DND-41 (cell line): ENCODE measurements around the gene SH3TC1.

Experiments
- ATAC-seq: fragments of 200-7000 bp; cut with Tn5 transposase; 3 replicates; pipeline ENCODE4 v1.9.1; 2021; ENCODE audit warnings: low read depth; ENCODE audit not compliant: insufficient read depth
- DNase-seq: peaks from one replicate; pipeline ENCODE4 v3.0.0-alpha.2; 2020
- H2AFZ ChIP-seq: 2 replicates; pipeline ENCODE4 v1.6.0; 2012; ENCODE audit warnings: low read depth, low read length
- H3K27ac ChIP-seq: 2 replicates; pipeline ENCODE4 v1.5.1; 2012; ENCODE audit warnings: low read length, inconsistent platforms
- H3K27me3 ChIP-seq: fragments of 200-600 bp; sonication (generic); 2 replicates; pipeline ENCODE4 v1.6.0; 2012; ENCODE audit warnings: low read length, mild to moderate bottlenecking, inconsistent platforms; ENCODE audit not compliant: insufficient read depth, poor library complexity
- H3K36me3 ChIP-seq: 2 replicates; pipeline ENCODE4 v1.5.1; 2012; ENCODE audit warnings: low read length, inconsistent platforms; ENCODE audit not compliant: insufficient read depth
- H3K4me1 ChIP-seq: 2 replicates; pipeline ENCODE4 v1.5.1; 2012; ENCODE audit warnings: mild to moderate bottlenecking, low read length; ENCODE audit not compliant: insufficient read depth
- H3K4me2 ChIP-seq: 2 replicates; pipeline ENCODE4 v1.6.0; 2012; ENCODE audit warnings: mild to moderate bottlenecking, moderate library complexity, low read length, inconsistent platforms; ENCODE audit not compliant: insufficient read depth
- H3K4me3 ChIP-seq, 2 experiments: fragments of 200-600 bp in 1 of 2; shearing (Covaris generic) in 1 of 2; 2 replicates each; pipeline ENCODE4 v1.5.1; 2012 to 2016; ENCODE audit warnings: inconsistent platforms in 2 of 2, low read length in 2 of 2, mild to moderate bottlenecking in 2 of 2, low read depth in 1 of 2, moderate library complexity in 1 of 2
- H3K79me2 ChIP-seq: 2 replicates; pipeline ENCODE4 v1.6.0; 2012; ENCODE audit warnings: low read length, inconsistent platforms; ENCODE audit not compliant: insufficient read depth
- H3K9ac ChIP-seq: 2 replicates; pipeline ENCODE4 v1.6.0; 2012; ENCODE audit warnings: low read depth, mild to moderate bottlenecking, inconsistent platforms, low read length, moderate library complexity
- H3K9me3 ChIP-seq: 2 replicates; pipeline ENCODE4 v1.5.1; 2012; ENCODE audit warnings: low read length, moderate library complexity, mild to moderate bottlenecking, inconsistent platforms; ENCODE audit not compliant: insufficient read depth, severe bottlenecking
- H4K20me1 ChIP-seq: 2 replicates; pipeline ENCODE4 v1.6.0; 2012; ENCODE audit warnings: low read length; ENCODE audit not compliant: insufficient read depth
- EZH2 ChIP-seq: IDR thresholded peaks from 3 replicates; pipeline ENCODE4 v1.6.1; 2012; ENCODE audit warnings: borderline replicate concordance, low read depth, mild to moderate bottlenecking, moderate library complexity, low read length, inconsistent platforms; ENCODE audit not compliant: severe bottlenecking
- TF ChIP-seq, protein P1 (sequence below): IDR thresholded peaks from 2 replicates; pipeline ENCODE4 v1.5.1; 2012; ENCODE audit warnings: borderline replicate concordance, low read length, moderate library complexity, mild to moderate bottlenecking; ENCODE audit not compliant: poor library complexity, severe bottlenecking; ENCODE audit errors: extremely low read depth

SH3TC1 gene

DNA sequence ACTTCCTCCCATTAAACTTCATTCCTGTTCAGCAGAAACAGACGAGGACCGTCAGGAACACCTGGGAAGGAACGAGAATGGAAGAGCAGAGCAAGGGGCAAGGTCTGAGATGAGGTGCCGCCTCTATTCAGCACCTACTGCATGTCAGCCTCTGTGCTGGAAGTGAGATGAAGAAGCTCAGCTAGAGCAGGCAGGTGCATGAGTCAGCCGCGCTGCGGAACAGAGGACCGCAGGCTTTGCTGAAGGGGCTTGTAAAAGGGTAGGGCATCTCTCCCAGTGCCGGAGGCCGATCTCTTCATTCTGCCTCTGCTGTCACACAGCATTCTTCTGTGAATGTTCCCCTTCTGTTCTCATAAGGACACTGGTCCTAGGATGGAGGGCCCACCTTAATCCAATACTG is 34.4 kb upstream of the SH3TC1 start:
- H3K9ac ChIP-seq = no peak overlapping the region
- no peak for DNase-seq
- H3K79me2 ChIP-seq = no peaks in the 10 kb centered on the region
- H3K4me3 ChIP-seq = no peak overlapping the region
- H2AFZ ChIP-seq = no peak overlapping the region
- TF ChIP-seq, protein P1, sequence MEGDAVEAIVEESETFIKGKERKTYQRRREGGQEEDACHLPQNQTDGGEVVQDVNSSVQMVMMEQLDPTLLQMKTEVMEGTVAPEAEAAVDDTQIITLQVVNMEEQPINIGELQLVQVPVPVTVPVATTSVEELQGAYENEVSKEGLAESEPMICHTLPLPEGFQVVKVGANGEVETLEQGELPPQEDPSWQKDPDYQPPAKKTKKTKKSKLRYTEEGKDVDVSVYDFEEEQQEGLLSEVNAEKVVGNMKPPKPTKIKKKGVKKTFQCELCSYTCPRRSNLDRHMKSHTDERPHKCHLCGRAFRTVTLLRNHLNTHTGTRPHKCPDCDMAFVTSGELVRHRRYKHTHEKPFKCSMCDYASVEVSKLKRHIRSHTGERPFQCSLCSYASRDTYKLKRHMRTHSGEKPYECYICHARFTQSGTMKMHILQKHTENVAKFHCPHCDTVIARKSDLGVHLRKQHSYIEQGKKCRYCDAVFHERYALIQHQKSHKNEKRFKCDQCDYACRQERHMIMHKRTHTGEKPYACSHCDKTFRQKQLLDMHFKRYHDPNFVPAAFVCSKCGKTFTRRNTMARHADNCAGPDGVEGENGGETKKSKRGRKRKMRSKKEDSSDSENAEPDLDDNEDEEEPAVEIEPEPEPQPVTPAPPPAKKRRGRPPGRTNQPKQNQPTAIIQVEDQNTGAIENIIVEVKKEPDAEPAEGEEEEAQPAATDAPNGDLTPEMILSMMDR = no peak
- no peak for TF ChIP-seq EZH2
- peaks cover 7% of the 10 kb centered on the region for H3K9me3 ChIP-seq
- no peak for ATAC-seq
- H3K27ac ChIP-seq = no peak overlapping the region
- no peaks in the 10 kb centered on the region for H3K27me3 ChIP-seq
- H3K36me3 ChIP-seq = no peaks in the 10 kb centered on the region
- no peak overlapping the region for H3K4me2 ChIP-seq
- peaks cover 7% of the 10 kb centered on the region for H3K4me1 ChIP-seq
- H4K20me1 ChIP-seq = no peaks in the 10 kb centered on the region

DNA sequence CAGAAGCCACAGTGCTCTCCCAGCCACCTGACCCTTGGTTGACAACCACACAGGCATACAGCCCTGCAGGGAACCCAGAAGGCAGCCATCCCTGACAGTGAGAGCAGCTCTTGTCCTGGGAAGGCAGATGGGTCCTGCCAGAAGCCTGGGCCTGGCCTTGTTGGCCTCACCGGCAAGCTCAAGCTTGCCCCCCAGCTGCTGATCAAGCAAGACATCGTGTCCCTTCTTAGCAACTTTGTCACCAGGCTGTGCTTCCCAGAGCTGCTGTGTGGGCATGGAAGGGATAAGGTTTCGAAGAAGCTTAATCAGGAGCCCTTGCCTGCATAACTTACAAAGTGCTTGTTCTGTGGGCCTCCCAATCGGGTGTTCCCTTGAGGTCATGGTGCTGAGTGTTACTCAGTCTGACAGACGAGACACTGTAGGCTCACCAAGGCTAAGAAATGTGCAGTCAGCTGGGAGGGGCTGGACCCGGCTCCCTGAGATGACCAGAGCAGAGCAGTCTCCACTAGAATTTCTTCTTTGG is 33.7 kb upstream of the SH3TC1 start:
- H3K9me3 ChIP-seq = peaks cover 7% of the 10 kb centered on the region
- 0 out of 2 replicates have a peak, but pooled peaks cover under 1% of the 10 kb centered on the region for H3K4me1 ChIP-seq
- H3K36me3 ChIP-seq = no peaks in the 10 kb centered on the region
- H2AFZ ChIP-seq = no peak overlapping the region
- no peak overlapping the region for H3K27ac ChIP-seq
- TF ChIP-seq, protein P1 = no peak
- no peak for TF ChIP-seq EZH2
- H4K20me1 ChIP-seq = no peaks in the 10 kb centered on the region
- H3K4me3 ChIP-seq = no peak overlapping the region
- DNase-seq (no peak), ATAC-seq (no peak)
- no peaks in the 10 kb centered on the region for H3K27me3 ChIP-seq
- H3K9ac ChIP-seq = no peak overlapping the region
- no peak overlapping the region for H3K4me2 ChIP-seq
- no peaks in the 10 kb centered on the region for H3K79me2 ChIP-seq

DNA sequence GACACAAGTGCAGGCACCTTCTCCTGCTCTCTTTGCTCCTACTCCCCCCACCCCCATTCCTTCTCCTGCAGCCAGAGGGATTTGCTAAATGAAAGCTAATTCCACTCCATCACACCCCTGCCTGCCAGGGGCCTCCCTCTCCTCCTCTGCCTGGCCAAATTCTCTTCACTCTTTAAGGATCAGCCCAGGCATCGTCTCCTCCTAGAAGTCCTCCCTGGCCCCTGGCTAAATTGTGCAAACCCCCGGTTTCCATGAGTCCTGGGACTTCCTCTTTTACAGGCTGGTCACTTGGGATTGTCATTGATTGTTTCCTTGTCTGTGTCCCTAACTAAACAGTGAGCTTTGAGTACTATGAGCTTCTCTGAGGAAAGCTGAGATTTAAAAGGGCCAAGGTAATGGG is 31.8 kb upstream of the SH3TC1 start:
- DNase-seq (no peak), ATAC-seq (no peak)
- Histone ChIP-seq H3K4me3 (no peak overlapping the region), H3K36me3 (no peaks in the 10 kb centered on the region), H3K27ac (no peak overlapping the region), H3K9me3 (peaks cover 7% of the 10 kb centered on the region), H3K9ac (no peak overlapping the region), H3K79me2 (no peaks in the 10 kb centered on the region), H4K20me1 (no peaks in the 10 kb centered on the region), H3K4me1 (no peaks in the 10 kb centered on the region), H3K4me2 (no peak overlapping the region), H2AFZ (no peak overlapping the region), H3K27me3 (no peaks in the 10 kb centered on the region)
- no peak for TF ChIP-seq EZH2
- TF ChIP-seq, protein P1 = no peak

DNA sequence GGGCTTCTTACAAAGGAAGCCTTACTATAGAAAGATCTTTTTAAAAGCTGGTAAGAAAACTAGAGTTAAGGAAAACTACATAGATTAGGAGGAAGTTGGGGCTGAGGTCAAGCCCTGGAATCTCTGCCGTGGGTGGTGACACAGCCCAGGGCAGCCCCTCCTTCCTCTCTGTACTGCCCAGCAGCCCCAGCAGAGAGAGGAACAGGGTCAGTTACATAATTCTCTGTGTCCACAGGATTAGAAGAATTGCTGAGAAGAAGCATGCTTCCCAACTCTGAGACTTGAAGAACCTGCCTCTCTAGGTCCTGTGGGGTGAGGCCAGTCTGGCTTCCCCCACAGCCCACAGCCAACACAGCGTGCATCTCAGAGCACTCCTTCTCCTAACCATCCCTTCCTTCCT is 31.3 kb upstream of the SH3TC1 start:
- Histone ChIP-seq H3K79me2 (no peaks in the 10 kb centered on the region), H3K27ac (no peak overlapping the region), H3K9me3 (peaks cover 7% of the 10 kb centered on the region), H3K9ac (no peak overlapping the region), H2AFZ (no peak overlapping the region), H3K4me1 (no peaks in the 10 kb centered on the region), H3K27me3 (no peaks in the 10 kb centered on the region), H4K20me1 (no peaks in the 10 kb centered on the region), H3K4me3 (no peak overlapping the region), H3K36me3 (no peaks in the 10 kb centered on the region), H3K4me2 (no peak overlapping the region)
- no peak for TF ChIP-seq EZH2
- TF ChIP-seq, protein P1 = no peak
- ATAC-seq = no peak
- DNase-seq = no peak
